Fibroblast of peridontal ligament (primary cell): ENCODE results near the gene TMEM255B.
"Not testable (repeated sequence)": the region's sequence is repeated elsewhere in the genome, so short reads cannot be mapped to it uniquely, and the experiment has no call there.

Experiments used
- DNase-seq: peaks from one replicate; pipeline ENCODE4 v3.0.0-alpha.2; 2010; ENCODE audit errors: extremely low read depth

Gene TMEM255B

GRCh38 chr13:113787694-113788093 lies 28.7 kb downstream of the TMEM255B start:
- DNase-seq, result no peak

GRCh38 chr13:113788413-113789135 lies 29.5 kb downstream of the TMEM255B start:
- no peak for DNase-seq

GRCh38 chr13:113789167-113789566 lies 30.1 kb downstream of the TMEM255B start:
- DNase-seq, result no peak

- DNase-seq, result not testable (repeated sequence)
Measured at GRCh38 chr13:113789931-113790330, 30.9 kb downstream of the TMEM255B start.

GRCh38 chr13:113791226-113791625 lies 32.2 kb downstream of the TMEM255B start:
- DNase-seq, result no peak

GRCh38 chr13:113791761-113792160 lies 32.7 kb downstream of the TMEM255B start:
- no peak for DNase-seq

- no peak for DNase-seq
Measured at GRCh38 chr13:113792236-113792770, 33.3 kb downstream of the TMEM255B start.

GRCh38 chr13:113792886-113793717 lies 34.1 kb downstream of the TMEM255B start:
- no peak for DNase-seq

GRCh38 chr13:113793718-113794085 lies 34.7 kb downstream of the TMEM255B start:
- DNase-seq, result no peak

GRCh38 chr13:113794086-113794485 lies 35.1 kb downstream of the TMEM255B start:
- DNase-seq, result no peak

GRCh38 chr13:113794764-113795173 lies 35.7 kb downstream of the TMEM255B start:
- no peak for DNase-seq

- DNase-seq, result not testable (repeated sequence)
Measured at GRCh38 chr13:113795362-113795761, 36.3 kb downstream of the TMEM255B start.

- DNase-seq, result no peak
Measured at GRCh38 chr13:113796211-113796963, 37.4 kb downstream of the TMEM255B start.

GRCh38 chr13:113796964-113797676 lies 38.1 kb downstream of the TMEM255B start:
- DNase-seq, result no peak

GRCh38 chr13:113798200-113798811 lies 39.3 kb downstream of the TMEM255B start:
- DNase-seq, result no peak

- no peak for DNase-seq
Measured at GRCh38 chr13:113800576-113800926, 41.5 kb downstream of the TMEM255B start.

- no peak for DNase-seq
Measured at GRCh38 chr13:113801289-113801961, 42.4 kb downstream of the TMEM255B start.

- peak; percentile 70 for DNase-seq
Measured at GRCh38 chr13:113802090-113802531, 43.1 kb downstream of the TMEM255B start.

GRCh38 chr13:113802761-113803160 lies 43.7 kb downstream of the TMEM255B start:
- DNase-seq, result no peak

- DNase-seq, result no peak
Measured at GRCh38 chr13:113803409-113804016, 44.5 kb downstream of the TMEM255B start.
